CD14-positive monocyte (primary cell): ENCODE measurements around the gene COMMD8. TPM values are rescaled to one million over a fixed set of nuclear protein-coding genes. Genes with fewer than 3 reads are reported as not detected.

Source experiments
- DNase-seq, 3 donors: peaks; one replicate each; pipeline ENCODE4 v3.0.0-alpha.2; 2011 to 2022
- H2AFZ ChIP-seq: 2 replicates; pipeline ENCODE4 v1.6.0; 2012; ENCODE audit warnings: mild to moderate bottlenecking, low read depth, low read length, inconsistent platforms; ENCODE audit not compliant: insufficient read depth, poor library complexity, severe bottlenecking
- H3K27ac ChIP-seq, 2 donors: 1 replicate in 1 of 2; 2 replicates in 1 of 2; pipeline ENCODE4 v1.5.1; 2012 to 2013; ENCODE audit warnings: low read length in 2 of 2, control low read depth in 1 of 2, inconsistent platforms in 1 of 2, low read depth in 1 of 2, mild to moderate bottlenecking in 1 of 2
- H3K27me3 ChIP-seq, 2 donors: one replicate each; pipeline versions ENCODE4 v1.6.0 to v1.6.1; 2011 to 2013; ENCODE audit warnings: low read length in 2 of 2; ENCODE audit not compliant: control insufficient read depth in 2 of 2, insufficient read depth in 2 of 2
- H3K36me3 ChIP-seq, 2 donors: replicated peaks in 1 of 2; 1 replicate in 1 of 2; 2 replicates in 1 of 2; pipeline versions ENCODE4 v1.5.1 to v1.6.1; 2012 to 2013; ENCODE audit warnings: low read length in 2 of 2, control low read depth in 1 of 2, inconsistent platforms in 1 of 2, mild to moderate bottlenecking in 1 of 2; ENCODE audit not compliant: insufficient read depth in 2 of 2, control insufficient read depth in 1 of 2
- H3K4me1 ChIP-seq, 2 donors: 1 replicate in 1 of 2; 2 replicates in 1 of 2; pipeline versions ENCODE4 v1.5.1 to v1.6.1; 2012 to 2013; ENCODE audit warnings: low read length in 2 of 2, control low read depth in 1 of 2, inconsistent platforms in 1 of 2, mild to moderate bottlenecking in 1 of 2, moderate library complexity in 1 of 2; ENCODE audit not compliant: insufficient read depth in 2 of 2, control insufficient read depth in 1 of 2
- H3K4me2 ChIP-seq: replicated peaks from 2 replicates; pipeline ENCODE3; 2012; ENCODE audit warnings: low read length, moderate library complexity, mild to moderate bottlenecking; ENCODE audit not compliant: poor library complexity, severe bottlenecking; ENCODE audit errors: extremely low read depth
- H3K4me3 ChIP-seq, 3 experiments: fragments of 200-600 bp in 1 of 3; sonication (generic) in 1 of 3; replicated peaks in 1 of 3; 1 replicate in 2 of 3; 2 replicates in 1 of 3; pipeline ENCODE4 v1.5.1; 2011 to 2013; ENCODE audit warnings: low read length in 3 of 3, mild to moderate bottlenecking in 3 of 3, control low read depth in 2 of 3, low read depth in 2 of 3, inconsistent platforms in 1 of 3, moderate library complexity in 1 of 3
- H3K79me2 ChIP-seq: 2 replicates; pipeline ENCODE4 v1.6.0; 2012; ENCODE audit warnings: mild to moderate bottlenecking, control low read depth, inconsistent platforms, low read length, moderate library complexity; ENCODE audit not compliant: insufficient read depth
- H3K9ac ChIP-seq: 2 replicates; pipeline ENCODE4 v1.6.0; 2017; ENCODE audit warnings: low read length, mild to moderate bottlenecking; ENCODE audit not compliant: insufficient read depth, poor library complexity, severe bottlenecking
- H3K9me3 ChIP-seq, 2 donors: replicated peaks in 1 of 2; 1 replicate in 1 of 2; 2 replicates in 1 of 2; pipeline versions ENCODE4 v1.5.1 to v1.6.1; 2012 to 2013; ENCODE audit warnings: low read length in 2 of 2, control low read depth in 1 of 2; ENCODE audit not compliant: control insufficient read depth in 1 of 2, insufficient read depth in 1 of 2
- H4K20me1 ChIP-seq: 2 replicates; pipeline ENCODE4 v1.6.0; 2012; ENCODE audit warnings: mild to moderate bottlenecking, low read length, control low read depth, moderate library complexity; ENCODE audit not compliant: insufficient read depth
- H3K27ac Mint-ChIP-seq, 7 donors: one replicate each; pipeline ENCODE4 v1.8.0; 2020; ENCODE audit warnings: mild to moderate bottlenecking in 7 of 7, mixed read lengths in 7 of 7, moderate library complexity in 6 of 7, inconsistent platforms in 2 of 7
- H3K27me3 Mint-ChIP-seq, 3 donors: one replicate each; pipeline ENCODE4 v1.8.0; 2021 to 2022; ENCODE audit warnings: low read depth in 3 of 3, mild to moderate bottlenecking in 3 of 3, mixed read lengths in 3 of 3, moderate library complexity in 3 of 3, inconsistent platforms in 1 of 3
- H3K36me3 Mint-ChIP-seq, 2 donors: one replicate each; pipeline ENCODE4 v1.8.0; 2020; ENCODE audit warnings: mixed read lengths in 2 of 2, inconsistent platforms in 1 of 2, mild to moderate bottlenecking in 1 of 2
- H3K4me1 Mint-ChIP-seq: one replicate; pipeline ENCODE4 v1.8.0; 2020; ENCODE audit warnings: mild to moderate bottlenecking, mixed read lengths
- H3K4me3 Mint-ChIP-seq, 2 donors: one replicate each; pipeline ENCODE4 v1.8.0; 2020; ENCODE audit warnings: mild to moderate bottlenecking in 2 of 2, mixed read lengths in 2 of 2, moderate library complexity in 1 of 2
- H3K9me3 Mint-ChIP-seq, 7 donors: one replicate each; pipeline ENCODE4 v1.8.0; 2020 to 2022; ENCODE audit warnings: mixed read lengths in 7 of 7, mild to moderate bottlenecking in 6 of 7, moderate library complexity in 6 of 7, inconsistent platforms in 2 of 7
- WGBS: methylation state at CpG from one replicate; pipeline ENCODE4 v1.1.5; 2013; ENCODE audit warnings: missing lambda C conversion rate; ENCODE audit not compliant: insufficient coverage; 5-methylcytosine and 5-hydroxymethylcytosine counted together
- intact Hi-C, 2 donors: fragments of 100-400 bp; cut with micrococcal nuclease; formaldehyde crosslinking; loops; one replicate each; pipeline versions ENCODE4 v1.15.0 to v1.15.1; 2023
- polyA plus RNA-seq, 3 donors: library from polyadenylated mRNA; depleted of rRNA in 1 of 3; unstranded in 2 of 3; stranded (reverse) in 1 of 3; fragments of 300-500 nt in 2 of 3; fragments of >200 nt in 1 of 3; fragmentation: Illumina TruSeq in 2 of 3; gene quantifications; 1 replicate in 2 of 3; 2 replicates in 1 of 3; pipeline ENCODE4 v1.2.3, GENCODE V29; 2012 to 2021
- TF ChIP-seq, protein P1 (sequence below): fragments of 200-600 bp; IDR thresholded peaks from one replicate; pipeline ENCODE4 v1.8.0; 2022; ENCODE audit warnings: antibody characterized with exemption, mild to moderate bottlenecking

Gene COMMD8
- polyA plus RNA-seq, 3 donors = 11.5 to 90.8 (median 71.8) TPM

DNA sequence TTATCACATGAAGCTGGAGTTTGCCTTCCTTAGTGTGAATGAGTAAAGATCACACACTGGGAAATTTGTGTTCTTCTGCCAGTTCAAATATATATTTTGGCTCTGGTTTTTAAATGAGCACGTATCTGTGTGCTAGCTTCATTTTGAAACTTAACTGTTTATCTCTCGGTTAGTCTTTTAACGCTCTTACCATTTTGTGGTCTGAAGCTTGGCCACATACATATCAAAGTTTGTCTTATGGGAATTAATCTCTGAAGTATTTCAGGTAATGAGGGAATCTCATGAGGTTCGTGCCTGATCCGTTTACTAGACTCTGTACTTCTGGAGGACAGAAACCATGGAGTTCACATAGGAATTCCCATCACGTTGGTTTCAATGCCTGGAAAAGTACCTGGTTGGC lies 35.4 kb upstream of the COMMD8 start:
- Mint-ChIP-seq H3K9me3 (peaks cover 0 to 5% (median 0%) of the 10 kb centered on the region in 7 donors), H3K27me3 (no peaks in the 10 kb centered on the region), H3K4me1 (peaks cover 5% of the 10 kb centered on the region), H3K27ac (no peak overlapping the region), H3K36me3 (peaks cover 8 to 12% of the 10 kb centered on the region in 2 donors), H3K4me3 (no peak overlapping the region)
- intact Hi-C loops = no loop called here
- H3K27ac ChIP-seq = peak overlapping the region in 1 of 2 donors; percentile 77
- H2AFZ ChIP-seq = no peak overlapping the region
- H3K4me2 ChIP-seq = no peak overlapping the region
- H3K27me3 ChIP-seq = no peaks in the 10 kb centered on the region
- TF ChIP-seq, protein P1, sequence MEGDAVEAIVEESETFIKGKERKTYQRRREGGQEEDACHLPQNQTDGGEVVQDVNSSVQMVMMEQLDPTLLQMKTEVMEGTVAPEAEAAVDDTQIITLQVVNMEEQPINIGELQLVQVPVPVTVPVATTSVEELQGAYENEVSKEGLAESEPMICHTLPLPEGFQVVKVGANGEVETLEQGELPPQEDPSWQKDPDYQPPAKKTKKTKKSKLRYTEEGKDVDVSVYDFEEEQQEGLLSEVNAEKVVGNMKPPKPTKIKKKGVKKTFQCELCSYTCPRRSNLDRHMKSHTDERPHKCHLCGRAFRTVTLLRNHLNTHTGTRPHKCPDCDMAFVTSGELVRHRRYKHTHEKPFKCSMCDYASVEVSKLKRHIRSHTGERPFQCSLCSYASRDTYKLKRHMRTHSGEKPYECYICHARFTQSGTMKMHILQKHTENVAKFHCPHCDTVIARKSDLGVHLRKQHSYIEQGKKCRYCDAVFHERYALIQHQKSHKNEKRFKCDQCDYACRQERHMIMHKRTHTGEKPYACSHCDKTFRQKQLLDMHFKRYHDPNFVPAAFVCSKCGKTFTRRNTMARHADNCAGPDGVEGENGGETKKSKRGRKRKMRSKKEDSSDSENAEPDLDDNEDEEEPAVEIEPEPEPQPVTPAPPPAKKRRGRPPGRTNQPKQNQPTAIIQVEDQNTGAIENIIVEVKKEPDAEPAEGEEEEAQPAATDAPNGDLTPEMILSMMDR = no peak
- H3K79me2 ChIP-seq = peaks cover 36% of the 10 kb centered on the region
- H3K9me3 ChIP-seq = no peaks in the 10 kb centered on the region
- peaks cover 2% of the 10 kb centered on the region for H4K20me1 ChIP-seq
- H3K36me3 ChIP-seq = no peaks in the 10 kb centered on the region
- WGBS = 85% methylated on average over 2 of the region's 6 CpGs
- peaks cover 23 to 24% of the 10 kb centered on the region in 2 donors for H3K4me1 ChIP-seq
- no peak overlapping the region for H3K9ac ChIP-seq
- peak overlapping the region in 1 of 3 experiments; percentile 59 for H3K4me3 ChIP-seq
- DNase-seq = no peak

- H3K27ac Mint-ChIP-seq = no peak overlapping the region
- no peaks in the 10 kb centered on the region for H3K9me3 ChIP-seq
- H3K9me3 Mint-ChIP-seq = no peaks in the 10 kb centered on the region
- H2AFZ ChIP-seq = no peak overlapping the region
- peaks cover 7 to 18% of the 10 kb centered on the region in 2 donors for H3K4me1 ChIP-seq
- intact Hi-C loops = no loop called here
- peaks cover 0 to 4% of the 10 kb centered on the region in 2 donors for H3K36me3 ChIP-seq
- no peak overlapping the region for H3K4me3 ChIP-seq
- H3K27me3 Mint-ChIP-seq = no peaks in the 10 kb centered on the region
- no peak overlapping the region for H3K27ac ChIP-seq
- peaks cover 18 to 19% of the 10 kb centered on the region in 2 donors for H3K36me3 Mint-ChIP-seq
- H3K27me3 ChIP-seq = no peaks in the 10 kb centered on the region
- H3K9ac ChIP-seq = no peak overlapping the region
- no peak overlapping the region for H3K4me2 ChIP-seq
- peaks cover 18% of the 10 kb centered on the region for H3K4me1 Mint-ChIP-seq
- H3K79me2 ChIP-seq = peaks cover 66% of the 10 kb centered on the region
- TF ChIP-seq, protein P1 = no peak
- no peak for DNase-seq
- H3K4me3 Mint-ChIP-seq = no peak overlapping the region
- peaks cover 24% of the 10 kb centered on the region for H4K20me1 ChIP-seq
- no CpG with 5 or more reads among the region's 4 CpGs for WGBS
These were observed 30.6 kb upstream of the COMMD8 start for GRCh38 chr4:47494124-47494430.
